ENCODE data around the gene PER2.

Gene PER2

GRCh38 chr2:238294393-238295143, 6.2 kb upstream of the PER2 start:
- peaks cover 5% of the 10 kb centered on the region for H3K4me1 ChIP-seq (ENCODE audit: control insufficient read depth, insufficient read depth, low read length)
- no peak overlapping the region for H3K9ac ChIP-seq (ENCODE audit: low read length in 2 of 2)
- H3K27me3 ChIP-seq (ENCODE audit: control insufficient read depth in 1 of 2, insufficient read depth in 2 of 2, low read length in 2 of 2), result no peaks in the 10 kb centered on the region
- no peak overlapping the region for H3K27ac ChIP-seq (ENCODE audit: low read length)
- H3K9me3 ChIP-seq (ENCODE audit: control insufficient read depth in 2 of 2, low read length in 2 of 2), result no peaks in the 10 kb centered on the region
- no peak overlapping the region for H3K4me3 ChIP-seq (ENCODE audit: low read length in 2 of 2)
- no peaks in the 10 kb centered on the region for H3K36me3 ChIP-seq (ENCODE audit: control insufficient read depth in 2 of 2, insufficient read depth in 2 of 2, low read length in 2 of 2)

GRCh38 chr2:238294046-238294392, 5.6 kb upstream of the PER2 start:
- Histone ChIP-seq H3K36me3 (ENCODE audit: control insufficient read depth in 2 of 2, insufficient read depth in 2 of 2, low read length in 2 of 2) (no peaks in the 10 kb centered on the region), H3K27me3 (ENCODE audit: control insufficient read depth in 1 of 2, insufficient read depth in 2 of 2, low read length in 2 of 2) (no peaks in the 10 kb centered on the region), H3K9ac (ENCODE audit: low read length in 2 of 2) (no peak overlapping the region), H3K9me3 (ENCODE audit: control insufficient read depth in 2 of 2, low read length in 2 of 2) (no peaks in the 10 kb centered on the region), H3K27ac (ENCODE audit: low read length) (no peak overlapping the region), H3K4me1 (ENCODE audit: control insufficient read depth, insufficient read depth, low read length) (peaks cover 8% of the 10 kb centered on the region), H3K4me3 (ENCODE audit: low read length in 2 of 2) (no peak overlapping the region)

GRCh38 chr2:238291550-238292281, 3.3 kb upstream of the PER2 start:
- H3K4me1 ChIP-seq (ENCODE audit: control insufficient read depth, insufficient read depth, low read length), result peaks cover 21% of the 10 kb centered on the region
- H3K9me3 ChIP-seq (ENCODE audit: control insufficient read depth in 2 of 2, low read length in 2 of 2), result no peaks in the 10 kb centered on the region
- no peak overlapping the region for H3K9ac ChIP-seq (ENCODE audit: low read length in 2 of 2)
- no peak overlapping the region for H3K27ac ChIP-seq (ENCODE audit: low read length)
- no peak overlapping the region for H3K4me3 ChIP-seq (ENCODE audit: low read length in 2 of 2)
- no peaks in the 10 kb centered on the region for H3K36me3 ChIP-seq (ENCODE audit: control insufficient read depth in 2 of 2, insufficient read depth in 2 of 2, low read length in 2 of 2)
- H3K27me3 ChIP-seq (ENCODE audit: control insufficient read depth in 1 of 2, insufficient read depth in 2 of 2, low read length in 2 of 2), result no peaks in the 10 kb centered on the region

DNA sequence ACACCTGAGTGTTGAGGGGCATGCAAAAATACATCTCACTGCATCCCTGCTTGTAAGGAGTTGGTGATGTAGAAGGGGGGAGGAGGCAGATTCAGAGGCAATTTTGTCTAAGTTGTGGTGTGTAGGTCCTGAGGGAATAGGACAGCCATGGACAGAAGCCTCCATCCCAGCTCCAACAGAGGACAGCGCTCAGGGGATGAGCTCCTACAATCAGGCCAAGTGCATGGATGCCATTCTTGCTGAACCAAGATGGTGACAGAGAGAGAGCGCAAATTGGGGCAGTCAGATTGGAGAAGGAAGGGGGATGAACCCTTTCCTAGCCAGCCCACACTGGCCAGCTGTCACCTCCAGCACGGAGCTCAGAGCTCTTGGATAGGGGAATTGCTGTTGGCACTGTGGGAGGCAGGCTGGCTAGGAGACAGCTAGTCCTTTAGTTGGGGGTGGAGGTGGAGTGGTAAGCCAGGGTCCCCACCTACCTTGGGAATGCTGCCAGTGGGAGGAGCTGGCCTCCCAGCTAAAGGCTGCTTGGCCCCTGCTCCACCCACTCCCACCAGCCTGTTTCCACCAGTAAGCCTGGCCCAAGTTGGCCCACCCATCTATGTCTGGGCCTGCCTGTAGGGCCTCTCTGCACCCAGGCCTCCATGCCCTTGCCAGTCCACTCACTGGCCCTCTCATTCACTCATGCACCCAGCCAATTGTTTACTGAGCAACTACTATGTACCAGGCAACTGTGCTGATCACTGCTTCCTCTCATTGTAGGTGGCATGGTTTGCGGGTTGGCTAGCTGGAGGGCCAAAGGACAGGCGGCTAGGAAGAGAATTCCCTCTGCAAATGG, 2.5 kb upstream of the PER2 start:
- Histone ChIP-seq H3K27ac (ENCODE audit: low read length) (no peak overlapping the region), H3K9ac (ENCODE audit: low read length in 2 of 2) (no peak overlapping the region)

GRCh38 chr2:238290091-238290509, 1.7 kb upstream of the PER2 start:
- Histone ChIP-seq H3K27ac (ENCODE audit: low read length) (no peak overlapping the region), H3K36me3 (ENCODE audit: control insufficient read depth in 2 of 2, insufficient read depth in 2 of 2, low read length in 2 of 2) (no peaks in the 10 kb centered on the region), H3K4me3 (ENCODE audit: low read length in 2 of 2) (no peak overlapping the region), H3K9ac (ENCODE audit: low read length in 2 of 2) (no peak overlapping the region), H3K9me3 (ENCODE audit: control insufficient read depth in 2 of 2, low read length in 2 of 2) (no peaks in the 10 kb centered on the region), H3K4me1 (ENCODE audit: control insufficient read depth, insufficient read depth, low read length) (peaks cover 37% of the 10 kb centered on the region), H3K27me3 (ENCODE audit: control insufficient read depth in 1 of 2, insufficient read depth in 2 of 2, low read length in 2 of 2) (no peaks in the 10 kb centered on the region)

More for the DNA sequence above, 2.5 kb upstream of the PER2 start:
- Histone ChIP-seq H3K36me3 (ENCODE audit: control insufficient read depth in 2 of 2, insufficient read depth in 2 of 2, low read length in 2 of 2) (no peaks in the 10 kb centered on the region), H3K4me3 (ENCODE audit: low read length in 2 of 2) (no peak overlapping the region), H3K9me3 (ENCODE audit: control insufficient read depth in 2 of 2, low read length in 2 of 2) (no peaks in the 10 kb centered on the region), H3K27me3 (ENCODE audit: control insufficient read depth in 1 of 2, insufficient read depth in 2 of 2, low read length in 2 of 2) (no peaks in the 10 kb centered on the region), H3K4me1 (ENCODE audit: control insufficient read depth, insufficient read depth, low read length) (peaks cover 29% of the 10 kb centered on the region)

- no peaks in the 10 kb centered on the region for H3K9me3 ChIP-seq (ENCODE audit: control insufficient read depth in 2 of 2, low read length in 2 of 2)
- H3K27ac ChIP-seq (ENCODE audit: low read length), result peak overlapping the region; percentile 81
- no peaks in the 10 kb centered on the region for H3K36me3 ChIP-seq (ENCODE audit: control insufficient read depth in 2 of 2, insufficient read depth in 2 of 2, low read length in 2 of 2)
- H3K9ac ChIP-seq (ENCODE audit: low read length in 2 of 2), result peak overlapping the region; percentile 69 to 95
- H3K4me3 ChIP-seq (ENCODE audit: low read length in 2 of 2), result peak overlapping the region; percentile 77 to 97
- no peaks in the 10 kb centered on the region for H3K27me3 ChIP-seq (ENCODE audit: control insufficient read depth in 1 of 2, insufficient read depth in 2 of 2, low read length in 2 of 2)
- peaks cover 42% of the 10 kb centered on the region for H3K4me1 ChIP-seq (ENCODE audit: control insufficient read depth, insufficient read depth, low read length)
These were observed 1.2 kb upstream of the PER2 start for GRCh38 chr2:238289574-238289973.

DNA sequence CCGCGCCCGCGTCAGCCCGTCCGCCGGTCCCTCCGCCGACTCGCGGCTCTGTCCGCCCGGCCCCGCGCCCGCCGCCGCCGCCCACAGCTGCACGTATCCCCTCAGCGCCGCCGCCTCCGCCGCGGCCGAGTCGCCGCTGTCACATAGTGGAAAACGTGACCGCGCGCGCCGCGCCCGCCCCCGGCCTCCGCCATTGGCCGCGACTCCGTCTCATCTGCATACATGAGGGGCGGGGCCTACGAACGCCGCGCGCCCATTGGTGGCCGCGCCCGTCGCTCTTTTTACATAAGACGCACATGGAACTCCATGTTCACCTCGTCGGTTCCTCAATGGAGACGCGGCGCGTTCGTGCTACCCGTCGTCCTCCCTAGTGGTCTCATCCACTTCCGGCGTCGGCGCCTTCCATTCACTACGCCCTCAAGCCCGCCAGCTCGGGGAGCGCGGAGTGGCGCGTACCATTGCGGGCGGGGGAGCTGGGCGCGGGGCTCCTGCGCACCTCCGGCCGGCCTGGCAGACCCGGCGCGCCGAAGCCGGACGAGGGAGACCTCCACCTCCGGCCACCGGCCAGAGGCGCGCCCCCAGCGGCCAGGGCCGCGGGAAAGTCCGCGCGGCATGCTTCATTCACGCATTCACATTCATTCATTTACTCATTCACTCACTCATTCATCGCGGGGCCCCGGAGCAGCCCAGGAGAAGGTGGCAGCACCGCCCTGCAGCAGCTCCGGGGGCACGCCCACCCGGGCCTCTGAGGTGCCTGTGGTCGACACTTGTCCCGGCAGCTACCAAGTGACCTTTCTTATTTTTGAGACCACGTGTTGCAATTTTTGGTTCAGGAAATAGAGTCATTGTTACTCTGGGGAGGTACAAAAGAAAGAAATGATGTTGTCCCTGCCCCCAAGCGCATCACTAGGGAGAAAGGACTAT, 502 bp upstream of the PER2 start:
- peaks cover 47% of the 10 kb centered on the region for H3K4me1 ChIP-seq (ENCODE audit: control insufficient read depth, insufficient read depth, low read length)
- peak overlapping the region; percentile 81 for H3K27ac ChIP-seq (ENCODE audit: low read length)
- H3K27me3 ChIP-seq (ENCODE audit: control insufficient read depth in 1 of 2, insufficient read depth in 2 of 2, low read length in 2 of 2), result no peaks in the 10 kb centered on the region
- peak overlapping the region; percentile 69 to 95 for H3K9ac ChIP-seq (ENCODE audit: low read length in 2 of 2)
- H3K9me3 ChIP-seq (ENCODE audit: control insufficient read depth in 2 of 2, low read length in 2 of 2), result no peaks in the 10 kb centered on the region
- no peaks in the 10 kb centered on the region for H3K36me3 ChIP-seq (ENCODE audit: control insufficient read depth in 2 of 2, insufficient read depth in 2 of 2, low read length in 2 of 2)
- H3K4me3 ChIP-seq (ENCODE audit: low read length in 2 of 2), result peak overlapping the region; percentile 77 to 97

DNA sequence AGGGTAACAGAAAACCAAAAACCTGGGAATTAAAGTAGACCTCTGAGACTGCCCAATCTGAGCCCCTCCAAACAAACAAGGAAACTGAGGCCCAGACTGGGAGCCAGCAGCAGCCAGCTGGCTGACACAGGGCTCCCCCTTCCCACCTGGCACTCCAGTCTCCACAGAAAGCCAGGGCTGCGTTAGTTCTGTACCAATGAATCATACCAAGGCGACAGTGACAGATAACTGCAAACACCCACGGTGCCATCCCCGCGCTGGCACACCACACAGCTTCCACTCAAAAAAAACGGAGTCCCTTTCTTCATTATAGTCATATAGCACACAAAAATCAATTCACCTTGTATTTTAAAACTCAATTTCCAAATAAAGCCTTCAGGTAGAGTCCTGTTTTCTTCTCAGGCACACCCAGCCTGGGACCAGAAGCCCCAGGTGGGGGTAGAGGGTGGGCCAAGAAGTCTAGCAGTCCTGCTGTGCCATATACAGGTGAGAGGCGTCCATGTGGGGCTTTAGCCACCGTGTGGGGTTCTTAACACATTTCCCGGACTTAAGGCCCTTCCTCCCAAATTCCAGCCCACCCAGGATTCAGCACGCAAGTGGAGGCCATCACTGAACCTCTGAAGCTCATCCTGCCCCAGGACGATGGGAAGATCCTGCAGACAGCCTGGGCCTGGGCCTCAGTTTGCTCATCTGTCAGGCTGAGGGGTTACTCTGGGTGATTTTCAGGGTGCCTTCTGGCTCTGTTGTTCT, 1.2 kb downstream of the PER2 start:
- Histone ChIP-seq H3K4me3 (ENCODE audit: low read length in 2 of 2) (peak overlapping the region; percentile 88 to 97), H3K4me1 (ENCODE audit: control insufficient read depth, insufficient read depth, low read length) (peaks cover 61% of the 10 kb centered on the region), H3K36me3 (ENCODE audit: control insufficient read depth in 2 of 2, insufficient read depth in 2 of 2, low read length in 2 of 2) (no peaks in the 10 kb centered on the region), H3K27ac (ENCODE audit: low read length) (peak overlapping the region; percentile 98), H3K9ac (ENCODE audit: low read length in 2 of 2) (peak overlapping the region; percentile 95 to 99), H3K9me3 (ENCODE audit: control insufficient read depth in 2 of 2, low read length in 2 of 2) (no peaks in the 10 kb centered on the region), H3K27me3 (ENCODE audit: control insufficient read depth in 1 of 2, insufficient read depth in 2 of 2, low read length in 2 of 2) (no peaks in the 10 kb centered on the region)

- H3K4me1 ChIP-seq (ENCODE audit: control insufficient read depth, insufficient read depth, low read length), result peaks cover 63% of the 10 kb centered on the region
- peak overlapping the region; percentile 98 for H3K27ac ChIP-seq (ENCODE audit: low read length)
- H3K9ac ChIP-seq (ENCODE audit: low read length in 2 of 2), result peak overlapping the region; percentile 95 to 99
- H3K4me3 ChIP-seq (ENCODE audit: low read length in 2 of 2), result peak overlapping the region; percentile 88 to 97
- H3K36me3 ChIP-seq (ENCODE audit: control insufficient read depth in 2 of 2, insufficient read depth in 2 of 2, low read length in 2 of 2), result no peaks in the 10 kb centered on the region
- H3K27me3 ChIP-seq (ENCODE audit: control insufficient read depth in 1 of 2, insufficient read depth in 2 of 2, low read length in 2 of 2), result no peaks in the 10 kb centered on the region
- no peaks in the 10 kb centered on the region for H3K9me3 ChIP-seq (ENCODE audit: control insufficient read depth in 2 of 2, low read length in 2 of 2)
These were observed 1.9 kb downstream of the PER2 start for GRCh38 chr2:238286551-238286950.

All from stomach smooth muscle (tissue), 2 donors.